ENCODE measurements around the gene SGMS2. TPM values are rescaled to one million over a fixed set of nuclear protein-coding genes. Genes with fewer than 3 reads are reported as not detected.

SGMS2 gene
- polyA plus RNA-seq, 2 of the 4 experiments (the other 2 are of a cell fraction) = 8.5 to 22.6 TPM

- TF ChIP-seq SMC3 (IDR thresholded peaks at IDR 0.05) = no peak
- TF ChIP-seq POLR2A (IDR thresholded peaks at IDR 0.05; ENCODE audit: low read length) = no peak
- no peak for TF ChIP-seq FOSB (CRISPR knock-in tag; IDR thresholded peaks at IDR 0.05)
- TF ChIP-seq NR3C1 (IDR thresholded peaks at IDR 0.05) = no peak
- no peak for TF ChIP-seq NPAS2 (CRISPR knock-in tag; IDR thresholded peaks at IDR 0.05; ENCODE audit: borderline replicate concordance)
- no peak for TF ChIP-seq MAFK (IDR thresholded peaks at IDR 0.05; ENCODE audit: partially characterized antibody)
These were observed 12.6 kb downstream of the SGMS2 start (continued) for GRCh38 chr4:107837317-107837716.

GRCh38 chr4:107837776-107838618 lies 13.3 kb downstream of the SGMS2 start:
- ATAC-seq (no peak), DNase-seq (ENCODE audit: low read depth in 1 of 2, low spot score in 1 of 2) (no peak), FAIRE-seq (no peak)
- Histone ChIP-seq H3K4me2 (peak overlapping the region; percentile 48), H3K9me3 (no peaks in the 10 kb centered on the region), H3K4me1 (peaks cover 42% of the 10 kb centered on the region; the same call in 2 of the 3 replicates), H3K4me3 (no peak overlapping the region), H3K27ac (peak overlapping the region; percentile 59 to 61; a peak in 4 of 6 replicates)
- POLR2A ChIA-PET = no interaction called here
- TF ChIP-seq EHF (CRISPR knock-in tag; IDR thresholded peaks at IDR 0.05) (no peak), CHD2 (IDR thresholded peaks at IDR 0.05; ENCODE audit: low read length, partially characterized antibody) (no peak), JUN (IDR thresholded peaks at IDR 0.05) (no peak), CEBPB (IDR thresholded peaks at IDR 0.05) (0 out of 4 replicates have a peak, but pooled peaks of 1 of the 2 experiments have one; percentile 9), TP53 (CRISPR knock-in tag; IDR thresholded peaks at IDR 0.05) (no peak), MAZ (IDR thresholded peaks at IDR 0.05; ENCODE audit: borderline replicate concordance, low read depth, low read length) (no peak), KDM1A (IDR thresholded peaks at IDR 0.05; ENCODE audit: low read depth) (no peak), SREBF2 (IDR thresholded peaks at IDR 0.05) (no peak)
- CTCF ChIA-PET = no interaction called here
- 75% methylated on average over 3 of the region's 3 CpGs for WGBS (ENCODE audit: missing lambda C conversion rate)

- Histone ChIP-seq H3K9me3 (no peaks in the 10 kb centered on the region), H3K4me1 (peaks cover 42% of the 10 kb centered on the region; the same call in 2 of the 3 replicates), H3K27ac (peak overlapping the region; percentile 55 to 61; a peak in 4 of 6 replicates), H3K4me2 (peak overlapping the region; percentile 48), H3K4me3 (no peak overlapping the region)
- DNase-seq (ENCODE audit: low read depth in 1 of 2, low spot score in 1 of 2) (no peak), ATAC-seq (no peak), FAIRE-seq (no peak)
- ChIA-PET POLR2A (no interaction called here), CTCF (no interaction called here)
- 70% methylated on average over 1 of the region's 1 CpG for WGBS (ENCODE audit: missing lambda C conversion rate)
- no peak for TF ChIP-seq EHF (CRISPR knock-in tag; IDR thresholded peaks at IDR 0.05)
- no peak for TF ChIP-seq POLR2A (IDR thresholded peaks at IDR 0.05; ENCODE audit: low read length)
- TF ChIP-seq USF2 (IDR thresholded peaks at IDR 0.05) = no peak
- TF ChIP-seq NFE2L2 (conservative IDR thresholded peaks at IDR 0.05; ENCODE audit: low read length) = no peak
- TF ChIP-seq ESRRA (IDR thresholded peaks at IDR 0.05; ENCODE audit: borderline replicate concordance, low read length) = no peak
- TF ChIP-seq ZFP36 (IDR thresholded peaks at IDR 0.05; ENCODE audit: borderline replicate concordance, partially characterized antibody) = no peak
- TF ChIP-seq HOXB13 (CRISPR knock-in tag; IDR thresholded peaks at IDR 0.05; ENCODE audit: low read depth) = no peak
- no peak for TF ChIP-seq CEBPB (IDR thresholded peaks at IDR 0.05)
- TF ChIP-seq RARB (CRISPR knock-in tag; IDR thresholded peaks at IDR 0.05) = no peak
- TF ChIP-seq EHMT2 (IDR thresholded peaks at IDR 0.05; ENCODE audit: low read depth) = no peak
- no peak for TF ChIP-seq GATA3 (IDR thresholded peaks at IDR 0.05; ENCODE audit: borderline replicate concordance)
- TF ChIP-seq EP300 (IDR thresholded peaks at IDR 0.05) = no peak
- no peak for TF ChIP-seq KDM5A (IDR thresholded peaks at IDR 0.05)
These were observed 14.3 kb downstream of the SGMS2 start for GRCh38 chr4:107838861-107839565.

Data from A549 (cell line).